HG03064 (cell line): ENCODE measurements around the gene SYCE1L.
A peak's percentile ranks its signal among the peaks of the same experiment; 100 is the strongest.

Experiments used
- ATAC-seq: cut with Tn5 transposase; IDR thresholded peaks from one replicate; pipeline ENCODE4 v1.9.1; 2021; ENCODE audit warnings: low read depth; ENCODE audit not compliant: unreplicated experiment

Gene SYCE1L

GRCh38 chr16:77195411-77195810 lies 3.8 kb upstream of the SYCE1L start:
- ATAC-seq = no peak

- no peak for ATAC-seq
Observed at GRCh38 chr16:77197747-77198146, 1.5 kb upstream of the SYCE1L start.

DNA sequence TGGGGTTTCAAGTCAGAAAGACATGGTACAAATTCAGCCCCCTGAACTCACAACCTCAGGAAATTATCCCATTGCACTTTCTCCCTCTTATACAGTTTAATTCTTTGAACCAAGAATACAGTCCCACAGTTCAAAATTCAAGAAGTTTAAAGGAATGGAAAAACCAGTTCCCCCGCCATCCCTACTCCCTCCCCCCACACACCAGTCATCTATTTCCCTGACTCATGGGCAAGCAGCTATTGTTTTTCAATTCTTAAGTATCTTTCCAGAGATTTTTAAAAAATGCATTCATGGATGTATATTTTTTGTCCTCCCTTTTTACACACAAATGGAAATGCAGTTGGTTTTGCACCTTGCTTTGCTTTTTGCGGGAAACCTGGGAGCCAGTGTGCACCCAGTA lies 7.3 kb downstream of the SYCE1L start:
- no peak for ATAC-seq

DNA sequence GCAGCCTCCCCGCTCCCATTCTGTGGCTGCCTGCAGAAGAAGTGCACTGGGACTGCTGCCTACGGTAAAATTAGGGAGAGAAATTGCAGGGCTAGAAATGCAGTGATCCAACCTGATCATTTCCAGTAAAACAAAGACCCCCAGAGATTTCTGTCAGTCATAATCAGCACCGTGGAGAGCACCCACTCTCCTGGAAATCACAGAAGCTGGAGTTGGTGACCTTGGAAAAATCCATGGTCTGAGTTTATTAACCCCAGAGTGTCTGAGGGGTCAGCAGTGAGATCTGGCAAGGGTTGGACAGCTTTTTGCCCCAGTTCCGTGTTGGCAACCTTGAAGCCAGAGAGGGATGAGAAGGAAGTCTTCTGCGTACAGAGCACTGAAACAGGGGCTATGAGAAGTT lies 7.8 kb downstream of the SYCE1L start:
- ATAC-seq = no peak

- no peak for ATAC-seq
Observed at GRCh38 chr16:77208382-77208781, 9.2 kb downstream of the SYCE1L start.

DNA sequence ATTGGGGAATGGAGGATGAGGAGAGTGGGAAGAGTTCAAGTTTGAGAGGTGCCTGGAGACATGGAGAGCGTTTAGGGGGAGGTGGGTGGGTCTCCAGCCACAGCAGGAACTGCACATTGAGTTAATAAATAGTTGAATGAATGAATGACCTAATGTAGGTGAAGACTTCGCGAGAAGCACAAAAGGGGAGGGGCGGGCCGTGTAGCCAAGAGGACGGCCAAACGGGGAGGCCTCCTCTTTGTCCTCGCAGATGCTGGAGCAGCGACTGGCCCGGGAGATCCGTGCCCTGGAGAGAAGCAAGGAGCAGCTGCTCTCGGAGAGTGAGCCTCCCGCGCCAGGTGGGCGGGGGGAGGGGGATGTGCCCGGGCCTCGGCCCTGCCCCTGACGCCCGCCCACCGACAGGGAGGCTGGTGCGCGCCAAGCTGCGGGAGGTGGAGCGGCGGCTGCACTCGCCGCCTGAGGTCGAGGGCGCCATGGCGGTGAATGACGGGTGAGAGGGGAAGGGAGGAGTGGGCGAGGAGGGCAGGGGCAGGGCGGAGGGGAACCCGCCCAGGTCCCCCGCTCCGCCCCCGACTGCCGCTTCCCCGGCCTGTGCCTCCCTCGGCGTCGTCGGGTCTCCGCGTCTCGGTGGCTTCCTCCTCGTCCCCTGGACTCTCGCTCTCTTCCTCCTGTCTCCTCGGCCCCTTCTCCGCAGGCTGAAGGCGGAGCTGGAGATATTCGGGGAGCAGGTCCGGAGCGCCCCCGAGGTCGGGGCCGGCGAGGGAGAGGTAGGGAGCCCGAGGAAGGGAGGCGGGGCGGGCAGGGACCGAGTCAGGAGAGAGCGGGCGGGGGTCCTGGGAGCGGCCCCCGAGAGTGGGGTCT lies 12.9 kb downstream of the SYCE1L start:
- peak; percentile 63 for ATAC-seq

- peak; percentile 79 for ATAC-seq
Observed at GRCh38 chr16:77212741-77213541, 13.7 kb downstream of the SYCE1L start.

- ATAC-seq = no peak
Observed at GRCh38 chr16:77213542-77214106, 14.4 kb downstream of the SYCE1L start.

DNA sequence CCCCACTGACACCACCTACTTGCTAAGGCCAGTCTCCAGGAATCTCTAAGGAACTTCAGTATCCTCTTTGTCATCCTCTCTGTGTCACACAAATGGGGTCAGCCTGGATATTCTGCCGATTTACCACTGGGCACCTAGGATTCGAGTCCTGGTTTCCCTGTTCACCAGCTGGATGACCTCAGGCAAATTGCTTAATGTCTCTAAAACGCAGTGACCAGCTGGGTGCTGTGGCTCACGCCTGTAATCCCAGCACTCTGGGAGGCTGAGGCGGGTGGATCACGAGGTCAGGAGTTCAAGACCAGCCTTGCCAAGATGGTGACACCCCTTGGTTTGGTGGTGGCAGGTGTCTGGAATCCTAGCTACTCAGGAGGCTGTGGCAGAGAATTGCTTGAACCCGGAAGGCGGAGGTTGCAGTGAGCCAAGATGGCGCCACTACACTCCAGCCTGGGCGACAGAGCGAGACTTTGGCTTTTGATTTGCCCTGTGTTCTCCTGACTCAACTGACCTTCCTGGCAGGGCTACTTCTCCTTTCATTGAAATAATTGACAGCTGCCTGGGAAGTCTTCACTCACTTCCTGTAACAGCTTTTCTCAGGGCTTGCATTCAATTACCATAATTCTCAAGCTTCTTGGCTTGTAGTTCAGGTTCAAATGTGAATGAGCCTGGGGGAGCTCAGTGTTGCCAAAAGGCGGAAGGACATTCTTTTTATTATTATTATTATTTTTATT lies 15.4 kb downstream of the SYCE1L start:
- no peak for ATAC-seq

DNA sequence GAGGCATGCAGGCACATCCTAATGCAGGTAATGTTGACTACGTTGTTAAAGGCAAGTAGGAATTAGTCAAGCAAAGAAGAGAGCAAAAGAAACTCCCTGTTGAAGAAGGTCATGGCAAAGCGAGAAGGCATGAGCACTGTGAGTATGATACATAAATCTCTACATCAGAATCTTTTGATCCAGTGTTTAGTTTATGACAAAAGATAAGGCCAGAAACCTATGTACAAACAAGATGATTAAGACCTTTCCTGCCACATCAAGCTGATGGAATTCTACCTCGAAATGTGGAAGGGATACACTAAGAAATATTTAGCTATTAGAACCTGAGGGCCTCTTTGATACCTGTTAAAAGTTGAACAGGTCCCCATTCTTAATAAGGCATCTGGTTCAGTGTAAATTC lies 20.2 kb downstream of the SYCE1L start:
- ATAC-seq = no peak

GRCh38 chr16:77220427-77220826 lies 21.2 kb downstream of the SYCE1L start:
- ATAC-seq = no peak

GRCh38 chr16:77221482-77221881 lies 22.3 kb downstream of the SYCE1L start:
- ATAC-seq = no peak

DNA sequence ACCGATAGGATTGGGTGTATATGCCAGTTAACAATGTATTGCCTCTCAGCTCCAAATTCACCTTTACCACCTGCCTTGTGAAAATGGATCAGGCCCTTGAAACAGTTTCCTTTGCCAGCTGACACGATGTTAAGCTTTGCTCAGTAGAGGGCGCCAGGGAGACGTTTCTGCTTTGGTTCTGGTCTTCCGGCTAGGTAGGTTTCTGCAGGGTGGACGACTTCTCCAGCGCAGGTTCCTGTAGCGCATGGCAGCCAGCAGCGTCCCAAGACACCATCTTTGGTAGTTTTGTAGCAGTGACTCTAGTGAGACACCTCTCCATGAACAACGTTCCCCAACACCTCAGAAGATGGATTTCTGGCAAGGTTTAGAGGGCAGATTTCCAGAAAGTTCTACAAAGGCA lies 24.0 kb downstream of the SYCE1L start:
- no peak for ATAC-seq

DNA sequence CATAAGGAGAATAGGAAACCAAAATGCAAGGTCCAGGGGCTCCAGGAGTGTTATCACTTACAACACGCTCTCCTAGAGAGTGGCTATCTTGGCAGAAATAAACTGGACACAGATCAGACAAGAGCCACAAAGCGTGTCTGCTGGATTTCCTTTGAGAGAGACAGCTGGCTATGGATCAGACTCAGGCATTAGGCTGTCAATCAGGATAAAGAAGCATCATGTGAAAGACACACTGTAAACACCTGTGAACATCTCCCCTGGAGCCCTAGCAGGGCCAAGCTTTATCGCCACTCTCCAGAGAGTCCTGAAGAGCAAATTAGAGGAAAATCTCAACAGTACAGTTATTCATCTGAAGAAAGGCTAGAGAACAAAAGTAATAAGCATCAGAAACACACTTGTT lies 26.0 kb downstream of the SYCE1L start:
- no peak for ATAC-seq

DNA sequence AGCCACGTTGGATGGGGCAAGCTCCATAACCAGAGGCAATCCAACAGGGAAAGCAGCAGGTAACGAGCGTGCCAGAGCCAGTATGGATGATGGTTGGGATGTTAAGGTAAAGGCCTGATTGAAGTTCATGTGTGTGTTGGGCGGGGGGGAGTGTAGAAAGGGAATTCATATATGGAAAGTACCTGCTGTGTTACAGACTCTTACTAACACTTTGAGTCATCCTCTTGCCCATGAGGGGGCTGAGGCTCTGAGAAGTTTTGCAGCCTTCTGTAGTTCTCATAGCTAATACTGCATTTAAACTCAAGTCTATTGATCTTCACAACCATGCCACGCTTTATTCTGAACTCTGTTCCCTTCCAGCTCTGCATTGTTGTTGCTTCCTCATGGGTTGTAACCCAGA lies 28.5 kb downstream of the SYCE1L start:
- ATAC-seq = no peak

DNA sequence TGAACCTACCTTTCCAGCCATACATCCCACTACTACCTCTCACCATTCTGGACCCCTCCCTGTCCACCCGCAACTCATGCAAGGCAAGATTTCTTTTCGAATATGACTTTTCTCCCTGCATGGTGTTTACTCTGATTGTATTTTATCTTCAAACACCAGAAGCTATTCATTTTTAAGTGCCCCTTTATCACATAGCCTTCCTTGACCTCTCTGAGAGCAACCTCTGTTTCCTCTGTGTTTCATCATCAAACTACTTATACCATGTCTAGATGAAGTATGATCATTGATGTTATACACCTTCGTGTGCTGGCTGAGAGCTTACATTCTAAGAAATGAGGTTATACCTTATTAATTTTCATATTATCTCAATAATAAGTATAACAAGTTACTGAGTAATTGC lies 31.8 kb downstream of the SYCE1L start:
- ATAC-seq = no peak

DNA sequence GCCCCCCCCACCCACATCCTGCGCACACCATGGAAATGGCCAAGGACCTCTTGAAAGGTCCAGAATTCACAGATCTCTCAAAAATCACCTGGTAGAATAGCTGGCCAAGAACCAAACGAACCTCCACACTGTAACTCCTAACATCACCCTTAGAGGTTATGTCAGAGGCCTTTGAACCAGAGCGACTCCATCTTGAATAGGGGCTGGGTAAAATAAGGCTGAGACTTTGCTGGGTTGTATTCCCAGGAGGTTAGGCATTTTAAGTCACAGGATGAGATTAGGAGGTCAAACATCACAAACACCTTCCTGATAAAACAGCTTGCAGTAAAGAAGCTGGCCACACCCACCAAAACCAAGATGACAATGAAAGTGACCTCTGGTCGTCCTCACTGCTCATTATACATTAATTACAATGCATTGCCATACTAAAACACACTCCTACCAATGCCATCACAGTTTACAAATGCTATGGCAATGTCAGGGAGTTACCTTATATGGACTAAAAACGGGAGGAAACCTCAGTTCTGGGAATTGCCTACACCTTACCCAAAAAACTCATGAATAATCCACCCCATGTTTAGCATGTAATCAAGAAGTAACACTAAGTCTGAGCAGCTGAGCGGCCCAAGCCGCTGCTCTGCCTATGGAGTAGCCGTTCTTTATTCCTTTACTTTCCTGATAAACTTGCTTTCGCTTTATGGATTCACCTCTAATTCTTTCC lies 34.8 kb downstream of the SYCE1L start:
- no peak for ATAC-seq

- ATAC-seq = no peak
Observed at GRCh38 chr16:77234611-77235010, 35.4 kb downstream of the SYCE1L start.

GRCh38 chr16:77236063-77236511 lies 36.9 kb downstream of the SYCE1L start:
- peak; percentile 92 for ATAC-seq

DNA sequence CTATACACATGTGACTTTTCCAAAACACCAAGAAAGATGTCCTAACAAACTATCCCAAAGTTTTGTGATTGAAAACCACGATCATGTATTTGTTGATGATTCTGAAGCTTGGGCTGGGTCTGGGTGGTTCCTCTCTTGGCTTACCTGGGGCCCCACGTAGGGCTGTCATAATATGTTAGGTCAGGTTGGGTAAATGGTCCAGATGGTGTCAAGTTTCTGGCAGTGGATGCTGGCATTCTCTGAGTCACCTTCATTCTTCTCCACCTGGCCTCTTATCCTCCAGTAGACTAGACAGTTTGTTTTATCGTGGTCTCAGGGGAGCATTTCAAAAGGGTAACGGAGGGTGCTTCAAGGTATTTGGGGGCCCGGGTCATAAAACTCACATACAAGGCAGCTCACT lies 39.4 kb downstream of the SYCE1L start:
- ATAC-seq = no peak
